Caco-2 (cell line): Measurements from ENCODE around the gene NPAS2. TPM values are rescaled to one million over a fixed set of nuclear protein-coding genes. Genes with fewer than 3 reads are reported as not detected.

Source experiments
- BruUV-seq: library from RNA; stranded (reverse); fragments of 400-500 nt; replicated peaks from 2 replicates; lab custom pipeline; 2021; lab: Mats Ljungman, UMichigan
- CTCF ChIA-PET: fragments of 300-600 bp; sonication (Branson Sonifier 250); formaldehyde crosslinking; loops from one replicate; lab custom pipeline; 2022; ENCODE audit warnings: antibody characterized with exemption; lab: Charles Lee
- POLR2A ChIA-PET: fragments of 300-600 bp; sonication (Branson Sonifier 250); formaldehyde crosslinking; loops from one replicate; lab custom pipeline; 2022; ENCODE audit warnings: antibody characterized with exemption; lab: Charles Lee
- DNase-seq, 2 experiments: peaks; one replicate each; pipeline versions ENCODE4 v3.0.0 to v3.0.0-alpha.2; 2020 to 2022
- H3K27me3 ChIP-seq: replicated peaks from 2 replicates; pipeline ENCODE4 v1.6.0; 2011; ENCODE audit warnings: low read length; ENCODE audit not compliant: control insufficient read depth, insufficient read depth
- H3K36me3 ChIP-seq: 2 replicates; pipeline ENCODE4 v1.5.1; 2011; ENCODE audit warnings: low read length; ENCODE audit not compliant: control insufficient read depth, insufficient read depth
- H3K4me1 ChIP-seq: fragments of 250-450 bp; sonication (Bioruptor Pico); 2 replicates; pipeline ENCODE4 v1.5.1; 2020; ENCODE audit warnings: mild to moderate bottlenecking
- H3K4me3 ChIP-seq: 2 replicates; pipeline ENCODE4 v1.5.1; 2011; ENCODE audit warnings: low read depth, mild to moderate bottlenecking, control low read depth, low read length
- H3K9me3 ChIP-seq: fragments of 250-450 bp; sonication (Bioruptor Pico); 2 replicates; pipeline ENCODE4 v1.5.1; 2020; ENCODE audit warnings: mild to moderate bottlenecking, moderate library complexity
- H3K27ac Mint-ChIP-seq: one replicate; pipeline ENCODE4 v1.8.0; 2022; ENCODE audit warnings: mixed read lengths; ENCODE audit not compliant: unreplicated experiment
- H3K27me3 Mint-ChIP-seq: one replicate; pipeline ENCODE4 v1.8.0; 2022; ENCODE audit warnings: mixed read lengths; ENCODE audit not compliant: insufficient read depth, unreplicated experiment
- H3K36me3 Mint-ChIP-seq: one replicate; pipeline ENCODE4 v1.8.0; 2022; ENCODE audit warnings: mild to moderate bottlenecking, mixed read lengths; ENCODE audit not compliant: insufficient read depth, unreplicated experiment
- H3K4me1 Mint-ChIP-seq: one replicate; pipeline ENCODE4 v1.8.0; 2022; ENCODE audit warnings: low read depth, mixed read lengths; ENCODE audit not compliant: unreplicated experiment
- H3K4me3 Mint-ChIP-seq: one replicate; pipeline ENCODE4 v1.8.0; 2022; ENCODE audit warnings: mild to moderate bottlenecking, moderate library complexity, mixed read lengths; ENCODE audit not compliant: unreplicated experiment
- H3K9me3 Mint-ChIP-seq: one replicate; pipeline ENCODE4 v1.8.0; 2022; ENCODE audit warnings: mixed read lengths; ENCODE audit not compliant: unreplicated experiment
- intact Hi-C: fragments of 100-400 bp; cut with micrococcal nuclease; formaldehyde crosslinking; loops from one replicate; pipeline ENCODE4 v1.10.0; 2022; ENCODE audit not compliant: unreplicated experiment
- total RNA-seq: library from RNA; stranded (reverse); gene quantifications from 2 replicates; pipeline ENCODE4 v1.2.3, GENCODE V29; 2022
- TF ChIP-seq, protein P1 (sequence below), 2 experiments: fragments of 200-600 bp in 1 of 2; IDR thresholded peaks; 1 replicate in 1 of 2; 2 replicates in 1 of 2; pipeline versions ENCODE4 v1.5.1 to v1.8.0; 2011 to 2022; ENCODE audit warnings: antibody characterized with exemption in 1 of 2, control low read depth in 1 of 2, inconsistent platforms in 1 of 2, low read depth in 1 of 2, low read length in 1 of 2, mild to moderate bottlenecking in 1 of 2, moderate library complexity in 1 of 2; ENCODE audit not compliant: insufficient read depth in 1 of 2, severe bottlenecking in 1 of 2, unreplicated experiment in 1 of 2

Gene NPAS2
- total RNA-seq, 1 experiment from 2014 or later = 2.8 TPM

DNA sequence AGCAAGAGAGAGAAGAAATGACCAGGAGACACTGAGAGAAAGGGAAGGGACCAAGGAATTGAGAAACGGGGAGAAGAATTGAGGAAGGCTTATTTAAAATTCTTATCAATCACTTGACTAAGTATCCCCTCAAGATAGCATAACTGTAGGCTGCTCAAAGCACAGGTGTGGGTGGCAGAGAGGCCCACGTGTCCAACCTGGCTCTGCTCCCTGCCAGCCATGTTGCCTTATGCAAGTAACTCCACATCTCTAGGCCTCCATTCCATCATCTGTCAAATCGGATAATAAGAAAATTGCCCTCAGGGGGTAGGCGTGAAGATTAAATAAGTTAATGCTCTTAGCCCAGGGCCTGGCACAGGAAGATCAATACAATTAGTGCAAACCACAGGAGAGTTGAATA is 7.4 kb upstream of the NPAS2 start:
- Histone ChIP-seq H3K36me3 (no peaks in the 10 kb centered on the region), H3K4me1 (no peaks in the 10 kb centered on the region), H3K9me3 (no peaks in the 10 kb centered on the region), H3K4me3 (no peak overlapping the region), H3K27me3 (no peaks in the 10 kb centered on the region; the same call in 1 of the 2 replicates)
- Mint-ChIP-seq H3K27ac (no peak overlapping the region), H3K9me3 (no peaks in the 10 kb centered on the region), H3K4me3 (no peak overlapping the region), H3K27me3 (peaks cover 20% of the 10 kb centered on the region), H3K4me1 (no peaks in the 10 kb centered on the region), H3K36me3 (no peaks in the 10 kb centered on the region)
- TF ChIP-seq, protein P1, sequence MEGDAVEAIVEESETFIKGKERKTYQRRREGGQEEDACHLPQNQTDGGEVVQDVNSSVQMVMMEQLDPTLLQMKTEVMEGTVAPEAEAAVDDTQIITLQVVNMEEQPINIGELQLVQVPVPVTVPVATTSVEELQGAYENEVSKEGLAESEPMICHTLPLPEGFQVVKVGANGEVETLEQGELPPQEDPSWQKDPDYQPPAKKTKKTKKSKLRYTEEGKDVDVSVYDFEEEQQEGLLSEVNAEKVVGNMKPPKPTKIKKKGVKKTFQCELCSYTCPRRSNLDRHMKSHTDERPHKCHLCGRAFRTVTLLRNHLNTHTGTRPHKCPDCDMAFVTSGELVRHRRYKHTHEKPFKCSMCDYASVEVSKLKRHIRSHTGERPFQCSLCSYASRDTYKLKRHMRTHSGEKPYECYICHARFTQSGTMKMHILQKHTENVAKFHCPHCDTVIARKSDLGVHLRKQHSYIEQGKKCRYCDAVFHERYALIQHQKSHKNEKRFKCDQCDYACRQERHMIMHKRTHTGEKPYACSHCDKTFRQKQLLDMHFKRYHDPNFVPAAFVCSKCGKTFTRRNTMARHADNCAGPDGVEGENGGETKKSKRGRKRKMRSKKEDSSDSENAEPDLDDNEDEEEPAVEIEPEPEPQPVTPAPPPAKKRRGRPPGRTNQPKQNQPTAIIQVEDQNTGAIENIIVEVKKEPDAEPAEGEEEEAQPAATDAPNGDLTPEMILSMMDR (IDR thresholded peaks at IDR 0.05; ENCODE audit: insufficient read depth in 1 of 2, low read depth in 1 of 2, low read length in 1 of 2, severe bottlenecking in 1 of 2, unreplicated experiment in 1 of 2) = no peak
- ChIA-PET CTCF (no interaction called here), POLR2A (no interaction called here)
- BruUV-seq = no TSS peak
- intact Hi-C loops = no loop called here
- no peak for DNase-seq

DNA sequence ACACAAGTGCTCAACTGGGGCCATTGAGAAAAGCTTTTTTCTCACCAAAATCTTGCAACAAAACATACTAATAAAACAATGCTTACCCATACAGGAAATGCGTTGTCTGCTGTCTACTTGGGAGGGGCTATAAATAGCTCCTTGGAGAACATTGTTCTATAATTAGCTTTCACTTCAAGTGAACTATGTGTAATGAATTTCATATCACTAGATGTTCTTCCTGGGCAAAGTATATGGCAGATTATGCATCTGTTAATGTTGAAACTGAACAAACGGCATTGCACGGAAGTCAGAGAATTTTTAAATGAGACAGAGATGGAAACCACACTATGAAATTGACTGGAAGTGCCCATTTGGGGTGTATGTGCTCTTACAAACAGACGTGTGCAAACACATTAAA is 6.4 kb upstream of the NPAS2 start:
- Mint-ChIP-seq H3K9me3 (no peaks in the 10 kb centered on the region), H3K4me1 (peaks cover 7% of the 10 kb centered on the region), H3K4me3 (no peak overlapping the region), H3K27ac (no peak overlapping the region), H3K36me3 (no peaks in the 10 kb centered on the region), H3K27me3 (peaks cover 26% of the 10 kb centered on the region)
- Histone ChIP-seq H3K36me3 (no peaks in the 10 kb centered on the region), H3K4me3 (no peak overlapping the region), H3K4me1 (no peaks in the 10 kb centered on the region), H3K27me3 (no peaks in the 10 kb centered on the region; the same call in 1 of the 2 replicates), H3K9me3 (no peaks in the 10 kb centered on the region)
- TF ChIP-seq, protein P1 (IDR thresholded peaks at IDR 0.05; ENCODE audit: insufficient read depth in 1 of 2, low read depth in 1 of 2, low read length in 1 of 2, severe bottlenecking in 1 of 2, unreplicated experiment in 1 of 2) = no peak
- POLR2A ChIA-PET = no interaction called here
- DNase-seq = no peak
- BruUV-seq = no TSS peak
- CTCF ChIA-PET = no interaction called here
- intact Hi-C loops = no loop called here

DNA sequence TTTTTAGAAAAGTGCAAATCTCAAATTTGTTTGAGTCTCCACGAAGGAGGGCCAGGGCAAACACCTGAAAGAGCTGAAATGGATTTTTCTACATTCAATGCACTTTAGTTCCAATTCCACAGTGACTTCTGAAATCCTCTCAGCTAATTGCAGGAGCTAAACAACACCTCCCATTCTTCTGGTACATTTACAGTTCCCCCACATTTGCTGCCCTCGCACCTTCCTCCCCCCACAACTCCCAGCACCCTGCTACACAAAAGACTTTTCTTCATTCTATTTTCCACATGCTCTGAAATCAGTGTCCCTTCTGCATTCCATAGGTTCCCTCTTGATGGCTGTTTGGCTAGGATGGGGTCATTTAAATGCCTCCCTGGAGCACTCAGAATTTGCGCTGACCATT is 5.9 kb upstream of the NPAS2 start:
- Mint-ChIP-seq H3K27me3 (peaks cover 26% of the 10 kb centered on the region), H3K4me1 (peaks cover 7% of the 10 kb centered on the region), H3K9me3 (no peaks in the 10 kb centered on the region), H3K4me3 (no peak overlapping the region), H3K27ac (no peak overlapping the region), H3K36me3 (no peaks in the 10 kb centered on the region)
- ChIA-PET POLR2A (no interaction called here), CTCF (interaction anchor here (0.6 kb wide), 1 partner anchor 209 kb away, joined by 10 read pairs; no protein-coding TSS in a partner anchor)
- intact Hi-C loops = no loop called here
- H3K36me3 ChIP-seq = no peaks in the 10 kb centered on the region
- DNase-seq = no peak
- H3K4me1 ChIP-seq = no peaks in the 10 kb centered on the region
- no peaks in the 10 kb centered on the region; the same call in 1 of the 2 replicates for H3K27me3 ChIP-seq
- no peak overlapping the region for H3K4me3 ChIP-seq
- BruUV-seq = no TSS peak
- H3K9me3 ChIP-seq = no peaks in the 10 kb centered on the region
- TF ChIP-seq, protein P1 (IDR thresholded peaks at IDR 0.05; ENCODE audit: insufficient read depth in 1 of 2, low read depth in 1 of 2, low read length in 1 of 2, severe bottlenecking in 1 of 2, unreplicated experiment in 1 of 2) = no peak
